Measurements from ENCODE around the gene SDHAF2.
"Not testable (repeated sequence)": the region's sequence is repeated elsewhere in the genome, so short reads cannot be mapped to it uniquely, and the experiment has no call there.

Gene SDHAF2
- total RNA-seq: 3.8 to 9.5 (median 6.2) reads per million in 17 experiments

- DNase-seq: peak; percentile 98 to 99 (median 98)
Measured at GRCh38 chr11:61429691-61430582, at the start of gene SDHAF2, which contains the start of gene CPSF7. Gene SDHAF2 (plus strand): TSS chr11:61430124. CDS start chr11:61430147, 23 bp downstream. Gene CPSF7 (minus strand): TSS chr11:61429975. CDS start chr11:61429235, 740 bp downstream.

GRCh38 chr11:61380884-61381283, 49.0 kb upstream of the SDHAF2 start:
- no peak for DNase-seq

- DNase-seq: not testable (repeated sequence)
Measured at GRCh38 chr11:61383859-61384258, 46.1 kb upstream of the SDHAF2 start.

GRCh38 chr11:61384271-61385242, 45.4 kb upstream of the SDHAF2 start:
- DNase-seq: peak; percentile 26 to 63 (median 50)

GRCh38 chr11:61390161-61390560, 39.8 kb upstream of the SDHAF2 start:
- no peak for DNase-seq

- peak in 1 of 4 experiments; percentile 26 for DNase-seq
Measured at GRCh38 chr11:61392981-61393595, 36.8 kb upstream of the SDHAF2 start.

- DNase-seq: no peak
Measured at GRCh38 chr11:61401173-61401572, 28.8 kb upstream of the SDHAF2 start.

- DNase-seq: no peak
Measured at GRCh38 chr11:61401573-61401972, 28.4 kb upstream of the SDHAF2 start.

GRCh38 chr11:61403658-61404057, 26.3 kb upstream of the SDHAF2 start:
- peak; percentile 36 to 71 (median 67) for DNase-seq

GRCh38 chr11:61404103-61404502, 25.8 kb upstream of the SDHAF2 start:
- DNase-seq: no peak

- no peak for DNase-seq
Measured at GRCh38 chr11:61404641-61405040, 25.3 kb upstream of the SDHAF2 start.

GRCh38 chr11:61406067-61406466, 23.9 kb upstream of the SDHAF2 start:
- no peak for DNase-seq

GRCh38 chr11:61406991-61407728, 22.8 kb upstream of the SDHAF2 start:
- DNase-seq: no peak

GRCh38 chr11:61411589-61411988, 18.3 kb upstream of the SDHAF2 start:
- DNase-seq: no peak

- no peak for DNase-seq
Measured at GRCh38 chr11:61413496-61413895, 16.4 kb upstream of the SDHAF2 start.

GRCh38 chr11:61414547-61414946, 15.4 kb upstream of the SDHAF2 start:
- DNase-seq: no peak

- DNase-seq: no peak
Measured at GRCh38 chr11:61415381-61415780, 14.5 kb upstream of the SDHAF2 start.

- no peak for DNase-seq
Measured at GRCh38 chr11:61416941-61417340, 13.0 kb upstream of the SDHAF2 start.

- peak; percentile 56 to 89 (median 70) for DNase-seq
Measured at GRCh38 chr11:61417670-61418069, 12.3 kb upstream of the SDHAF2 start.

- peak in 3 of 4 experiments; percentile 31 to 62 (median 44) for DNase-seq
Measured at GRCh38 chr11:61418136-61418535, 11.8 kb upstream of the SDHAF2 start.

GRCh38 chr11:61422226-61422625, 7.7 kb upstream of the SDHAF2 start:
- DNase-seq: peak in 2 of 4 experiments; percentile 33 to 52

All from suppressor macrophage (primary cell).